ENCODE results near the gene C3orf33.

- TF ChIP-seq CTCF (IDR thresholded peaks at IDR 0.05) (peak in 1 of 6 experiments; percentile 8), POLR2A (IDR thresholded peaks at IDR 0.05) (peak in 1 of 4 donors; percentile 75)
These were observed 68.1 kb downstream of the C3orf33 start for GRCh38 chr3:155737844-155738460.

Measured in upper lobe of left lung (tissue), 4 donors.